K562 (cell line): ENCODE data around the gene ERC2. TPM values are rescaled to one million over a fixed set of nuclear protein-coding genes. Genes with fewer than 3 reads are reported as not detected.

ENCODE experiments used
- ATAC-seq: fragments of 200-7000 bp; cut with Tn5 transposase; 3 replicates; pipeline ENCODE4 v1.9.1; 2020; ENCODE audit warnings: moderate library complexity
- BruUV-seq: library from RNA; stranded (reverse); fragments of 400-500 nt; replicated peaks from 2 replicates; lab custom pipeline; 2021; lab: Mats Ljungman, UMichigan
- CTCF ChIA-PET: fragments of 300-600 bp; formaldehyde crosslinking; extraction: SDS; loops from one replicate; lab custom pipeline; 2021; ENCODE audit warnings: low intra/inter-chr PET ratio; lab: Yijun Ruan, JAX
- POLR2A ChIA-PET: fragments of 300-600, 350-650 bp; sonication (Branson Sonifier 250); formaldehyde crosslinking; extraction: SDS; loops from one replicate; lab custom pipeline; 2021; ENCODE audit warnings: antibody characterized with exemption, inconsistent platforms; lab: Yijun Ruan, JAX
- DNase-seq, 4 experiments: peaks; one replicate each; pipeline versions ENCODE4 v3.0.0 to v3.0.0-alpha.2; 2011 to 2018; ENCODE audit warnings: low spot score in 3 of 4, mixed read lengths in 3 of 4; ENCODE audit errors: extremely low read depth in 1 of 4
- FAIRE-seq: peaks from 2 replicates; lab custom pipeline; 2011; peaks lifted over from hg19 to GRCh38; lab: Jason Lieb, UNC
- H2AFZ ChIP-seq: 2 replicates; pipeline ENCODE4 v1.6.0; 2011; ENCODE audit warnings: low read depth, low read length, control low read depth, inconsistent platforms
- H3K27ac ChIP-seq: fragments of 200-600 bp; 3 replicates; pipeline ENCODE4 v1.8.0; 2011; ENCODE audit warnings: low read depth, mild to moderate bottlenecking, control low read depth, inconsistent platforms, low read length, moderate library complexity, mixed read lengths; ENCODE audit errors: extremely low read depth
- H3K27me3 ChIP-seq, 2 experiments: fragments of 300-600 bp in 1 of 2; 2 replicates in 1 of 2; 3 replicates in 1 of 2; pipeline versions ENCODE4 v1.6.0 to v1.8.0; 2011; ENCODE audit warnings: inconsistent platforms in 2 of 2, low read length in 2 of 2, mild to moderate bottlenecking in 1 of 2, mixed read lengths in 1 of 2, moderate library complexity in 1 of 2; ENCODE audit not compliant: control insufficient read depth in 2 of 2, insufficient read depth in 2 of 2
- H3K36me3 ChIP-seq: fragments of 300-600 bp; 3 replicates; pipeline ENCODE4 v1.8.0; 2011; ENCODE audit warnings: mild to moderate bottlenecking, low read length, inconsistent platforms; ENCODE audit not compliant: control insufficient read depth, insufficient read depth
- H3K4me1 ChIP-seq, 2 experiments: fragments of 200-600 bp in 1 of 2; replicated peaks in 1 of 2; 2 replicates in 1 of 2; 3 replicates in 1 of 2; pipeline versions ENCODE4 v1.5.1 to v1.8.0; 2011; ENCODE audit warnings: inconsistent platforms in 2 of 2, low read length in 2 of 2, mild to moderate bottlenecking in 1 of 2, mixed read lengths in 1 of 2, moderate library complexity in 1 of 2; ENCODE audit not compliant: control insufficient read depth in 2 of 2, insufficient read depth in 2 of 2
- H3K4me2 ChIP-seq: 2 replicates; pipeline ENCODE4 v1.6.1; 2011; ENCODE audit warnings: low read length, control low read depth, inconsistent platforms, mixed read lengths; ENCODE audit not compliant: insufficient read depth
- H3K4me3 ChIP-seq: fragments of 200-600 bp; sonication (generic), shearing (Covaris generic); 2 replicates; pipeline ENCODE4 v1.5.1; 2016; ENCODE audit warnings: control low read depth, inconsistent platforms
- H3K79me2 ChIP-seq: fragments of 200-600 bp; 3 replicates; pipeline ENCODE4 v1.8.0; 2011; ENCODE audit warnings: low read length, inconsistent platforms; ENCODE audit not compliant: control insufficient read depth, insufficient read depth
- H3K9ac ChIP-seq, 2 experiments: 2 replicates each; pipeline versions ENCODE4 v1.6.0 to v1.6.1; 2011; ENCODE audit warnings: low read depth in 2 of 2, low read length in 2 of 2, control low read depth in 1 of 2, inconsistent platforms in 1 of 2, mild to moderate bottlenecking in 1 of 2, mixed read lengths in 1 of 2; ENCODE audit not compliant: insufficient read depth in 1 of 2
- H3K9me1 ChIP-seq: one replicate; pipeline ENCODE4 v1.6.0; 2011; ENCODE audit warnings: inconsistent platforms, mild to moderate bottlenecking, low read length, moderate library complexity; ENCODE audit not compliant: control insufficient read depth, insufficient read depth
- H3K9me3 ChIP-seq: replicated peaks from 2 replicates; pipeline ENCODE4 v1.5.1; 2011; ENCODE audit warnings: low read depth, low read length, inconsistent platforms; ENCODE audit not compliant: control insufficient read depth, insufficient read depth
- H4K20me1 ChIP-seq: replicated peaks from 2 replicates; pipeline ENCODE4 v1.6.1; 2011; ENCODE audit warnings: low read length, inconsistent platforms, mixed read lengths; ENCODE audit not compliant: control insufficient read depth, insufficient read depth
- DPF2 ChIP-seq: fragments of 450-650 bp; IDR thresholded peaks from 2 replicates; pipeline ENCODE4 v1.6.1; 2016
- MAZ ChIP-seq, 2 experiments: fragments of 450-650 bp in 1 of 2; sonication (generic) in 1 of 2; formaldehyde crosslinking; IDR thresholded peaks in 1 of 2; conservative IDR thresholded peaks in 1 of 2; 2 replicates each; pipeline versions ENCODE4 v1.4.0 to v1.5.0; 2020; ENCODE audit warnings: mild to moderate bottlenecking in 1 of 2, missing genetic modification reagents in 1 of 2
- MCM7 ChIP-seq, 2 experiments: fragments of 450-650 bp; IDR thresholded peaks; 2 replicates each; pipeline ENCODE4 v1.6.1; 2016 to 2018
- NELFE ChIP-seq: IDR thresholded peaks from 2 replicates; pipeline ENCODE4 v1.6.1; 2011; ENCODE audit warnings: mild to moderate bottlenecking; ENCODE audit not compliant: insufficient read depth, insufficient read length
- NFIX ChIP-seq: fragments of 250-450 bp; sonication (Bioruptor Pico); IDR thresholded peaks from 2 replicates; pipeline ENCODE4 v1.4.0; 2020; ENCODE audit warnings: low read depth, mild to moderate bottlenecking, moderate library complexity
- RB1 ChIP-seq: fragments of 450-650 bp; IDR thresholded peaks from 2 replicates; pipeline ENCODE4 v1.6.1; 2017; ENCODE audit warnings: low read depth, mild to moderate bottlenecking
- SRSF1 ChIP-seq: fragments of 200-400 bp; formaldehyde crosslinking; IDR thresholded peaks from 2 replicates; pipeline ENCODE4 v1.6.1; 2017; ENCODE audit warnings: mild to moderate bottlenecking, low read depth, low read length, moderate library complexity
- TBP ChIP-seq: optimal IDR thresholded peaks from 2 replicates; pipeline ENCODE3; 2011; ENCODE audit warnings: low read depth, low read length, improper control_type of control experiment
- ZNF695 ChIP-seq: fragments of 450-650 bp; formaldehyde crosslinking; IDR thresholded peaks from 2 replicates; pipeline ENCODE4 v1.4.0; 2020; ENCODE audit warnings: mild to moderate bottlenecking, moderate library complexity
- WGBS: fragments of 100-300 bp; shearing (Covaris generic); methylation state at CpG from one replicate; pipeline ENCODE4 v1.1.6; 2016; ENCODE audit warnings: low coverage, mixed read lengths; ENCODE audit not compliant: insufficient coverage; ENCODE audit errors: missing lambda C conversion rate; 5-methylcytosine and 5-hydroxymethylcytosine counted together
- in situ Hi-C: fragments of 300-500 bp; cut with MboI; formaldehyde crosslinking; loops from 4 replicates; pipeline ENCODE4 v1.15.0; 2018; ENCODE audit warnings: inconsistent platforms, mixed read lengths
- intact Hi-C: fragments of 100-400 bp; cut with micrococcal nuclease; formaldehyde crosslinking; loops from 2 replicates; pipeline ENCODE4 v1.14.2; 2022
- polyA plus RNA-seq, 8 experiments: library from polyadenylated mRNA; depleted of rRNA in 4 of 8; stranded (reverse) in 5 of 8; unstranded in 3 of 8; fragments of >200 nt; fragmentation: Nextera tagmentation in 2 of 8; fragmentation: Illumina TruSeq in 1 of 8; extraction: Ambion mirVana in 2 of 8; extraction: Trizol in 1 of 8; gene quantifications; 2 replicates each; pipeline versions ENCODE4 v1.2.1 to v1.2.3, GENCODE V29; 2011 to 2014; ENCODE audit warnings: inconsistent platforms in 1 of 8, missing spikeins in 1 of 8
- total RNA-seq, 7 experiments: library from RNA; depleted of rRNA in 6 of 7; stranded (reverse); fragments of >200 nt in 6 of 7; fragmentation: Illumina TruSeq in 2 of 7; extraction: Trizol in 2 of 7; gene quantifications; 2 replicates each; pipeline versions ENCODE4 v1.2.1 to v1.2.3, GENCODE V29; 2011 to 2021; ENCODE audit warnings: low replicate concordance in 1 of 7
- TF ChIP-seq, protein P1 (sequence below): fragments of 450-650 bp; IDR thresholded peaks from 2 replicates; pipeline ENCODE4 v1.7.0; 2016; ENCODE audit warnings: borderline replicate concordance
- TF ChIP-seq, protein P2 (sequence below): fragments of 450-650 bp; conservative IDR thresholded peaks from 2 replicates; pipeline ENCODE4 v1.6.1; 2016; ENCODE audit warnings: missing genetic modification characterization, low read depth, mild to moderate bottlenecking, control low read depth, missing compliant biosample characterization
- TF ChIP-seq, protein P3 (sequence below): fragments of 250-450 bp; sonication (Bioruptor Pico); IDR thresholded peaks from 2 replicates; pipeline ENCODE4 v1.8.0; 2022; ENCODE audit warnings: inconsistent platforms
- TF ChIP-seq, protein P4 (sequence below): fragments of 450-650 bp; IDR thresholded peaks from 2 replicates; pipeline ENCODE4 v1.6.1; 2017; ENCODE audit warnings: mild to moderate bottlenecking, moderate library complexity

ERC2 gene
- total and polyA plus RNA-seq, 9 of the 15 experiments (the other 6 are each of a cell fraction or from before 2014, with no cell fraction given), result 0.04 to 0.18 (median 0.07) TPM; not detected in 2

DNA sequence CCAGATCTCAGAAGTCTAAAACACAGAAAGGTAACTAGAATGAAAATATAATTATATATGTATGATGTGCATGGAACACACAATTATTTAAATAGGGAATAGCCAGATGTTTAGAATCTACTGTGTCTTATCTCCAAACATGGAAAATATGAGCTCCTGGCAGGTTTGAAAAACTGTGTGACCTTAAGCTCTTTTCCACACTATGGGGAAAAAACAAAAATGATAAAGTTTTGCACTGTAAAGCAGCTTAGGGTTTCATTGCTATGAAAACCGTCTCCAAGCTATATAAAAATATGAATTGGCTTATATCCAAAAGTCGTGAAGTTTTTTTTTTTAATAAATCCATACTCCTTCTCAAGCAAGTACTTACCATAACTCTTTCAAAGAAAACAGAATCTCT, 159.8 kb downstream of the ERC2 start (continued):
- no peak for TF ChIP-seq NFIX (CRISPR knock-in tag)

DNA sequence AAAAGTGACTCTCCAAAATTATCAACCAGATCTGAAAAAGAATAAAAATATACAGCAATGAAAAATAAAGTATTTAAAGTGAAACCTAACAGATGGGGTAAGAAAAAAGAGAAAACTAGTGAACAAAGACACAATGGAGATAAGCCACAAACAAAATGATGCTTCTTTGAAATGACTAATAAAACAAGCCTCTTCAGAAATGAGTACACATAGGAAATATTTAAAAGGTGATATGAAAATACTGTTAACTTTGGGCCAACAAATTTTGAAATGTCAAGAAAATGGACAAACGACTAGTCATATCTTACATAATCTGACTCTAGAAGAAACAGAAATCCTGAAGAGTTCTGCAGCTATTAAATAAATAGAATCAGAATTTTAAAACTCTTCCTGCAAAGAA, 164.2 kb downstream of the ERC2 start:
- 0% methylated on average over 1 of the region's 1 CpG for WGBS
- Histone ChIP-seq H3K36me3 (no peaks in the 10 kb centered on the region), H2AFZ (no peak overlapping the region), H3K9me3 (no peaks in the 10 kb centered on the region), H3K4me3 (no peak overlapping the region), H3K27ac (no peak overlapping the region), H3K27me3 (no peaks in the 10 kb centered on the region), H4K20me1 (no peaks in the 10 kb centered on the region), H3K4me2 (no peak overlapping the region), H3K4me1 (no peaks in the 10 kb centered on the region), H3K79me2 (no peaks in the 10 kb centered on the region), H3K9me1 (no peaks in the 10 kb centered on the region), H3K9ac (no peak overlapping the region)
- DNase-seq, result no peak
- ChIA-PET CTCF (no interaction called here), POLR2A (no interaction called here)
- FAIRE-seq, result no peak
- no TSS peak for BruUV-seq
- no peak for ATAC-seq
- in situ Hi-C loops (no loop called here), intact Hi-C loops (no loop called here)
- TF ChIP-seq TBP (no peak), SRSF1 (no peak), NELFE (no peak), RB1 (no peak), MCM7 (IDR thresholded peaks at IDR 0.05) (no peak), MAZ (CRISPR knock-in tag; conservative IDR thresholded peaks at IDR 0.05 in 1 of 2, IDR thresholded peaks at IDR 0.05 in 1 of 2) (no peak), ZNF695 (CRISPR knock-in tag) (no peak), DPF2 (no peak)
- TF ChIP-seq, protein P1, sequence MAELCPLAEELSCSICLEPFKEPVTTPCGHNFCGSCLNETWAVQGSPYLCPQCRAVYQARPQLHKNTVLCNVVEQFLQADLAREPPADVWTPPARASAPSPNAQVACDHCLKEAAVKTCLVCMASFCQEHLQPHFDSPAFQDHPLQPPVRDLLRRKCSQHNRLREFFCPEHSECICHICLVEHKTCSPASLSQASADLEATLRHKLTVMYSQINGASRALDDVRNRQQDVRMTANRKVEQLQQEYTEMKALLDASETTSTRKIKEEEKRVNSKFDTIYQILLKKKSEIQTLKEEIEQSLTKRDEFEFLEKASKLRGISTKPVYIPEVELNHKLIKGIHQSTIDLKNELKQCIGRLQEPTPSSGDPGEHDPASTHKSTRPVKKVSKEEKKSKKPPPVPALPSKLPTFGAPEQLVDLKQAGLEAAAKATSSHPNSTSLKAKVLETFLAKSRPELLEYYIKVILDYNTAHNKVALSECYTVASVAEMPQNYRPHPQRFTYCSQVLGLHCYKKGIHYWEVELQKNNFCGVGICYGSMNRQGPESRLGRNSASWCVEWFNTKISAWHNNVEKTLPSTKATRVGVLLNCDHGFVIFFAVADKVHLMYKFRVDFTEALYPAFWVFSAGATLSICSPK, result no peak
- TF ChIP-seq, protein P2, sequence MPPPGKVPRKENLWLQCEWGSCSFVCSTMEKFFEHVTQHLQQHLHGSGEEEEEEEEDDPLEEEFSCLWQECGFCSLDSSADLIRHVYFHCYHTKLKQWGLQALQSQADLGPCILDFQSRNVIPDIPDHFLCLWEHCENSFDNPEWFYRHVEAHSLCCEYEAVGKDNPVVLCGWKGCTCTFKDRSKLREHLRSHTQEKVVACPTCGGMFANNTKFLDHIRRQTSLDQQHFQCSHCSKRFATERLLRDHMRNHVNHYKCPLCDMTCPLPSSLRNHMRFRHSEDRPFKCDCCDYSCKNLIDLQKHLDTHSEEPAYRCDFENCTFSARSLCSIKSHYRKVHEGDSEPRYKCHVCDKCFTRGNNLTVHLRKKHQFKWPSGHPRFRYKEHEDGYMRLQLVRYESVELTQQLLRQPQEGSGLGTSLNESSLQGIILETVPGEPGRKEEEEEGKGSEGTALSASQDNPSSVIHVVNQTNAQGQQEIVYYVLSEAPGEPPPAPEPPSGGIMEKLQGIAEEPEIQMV (tag), result no peak
- TF ChIP-seq, protein P3, sequence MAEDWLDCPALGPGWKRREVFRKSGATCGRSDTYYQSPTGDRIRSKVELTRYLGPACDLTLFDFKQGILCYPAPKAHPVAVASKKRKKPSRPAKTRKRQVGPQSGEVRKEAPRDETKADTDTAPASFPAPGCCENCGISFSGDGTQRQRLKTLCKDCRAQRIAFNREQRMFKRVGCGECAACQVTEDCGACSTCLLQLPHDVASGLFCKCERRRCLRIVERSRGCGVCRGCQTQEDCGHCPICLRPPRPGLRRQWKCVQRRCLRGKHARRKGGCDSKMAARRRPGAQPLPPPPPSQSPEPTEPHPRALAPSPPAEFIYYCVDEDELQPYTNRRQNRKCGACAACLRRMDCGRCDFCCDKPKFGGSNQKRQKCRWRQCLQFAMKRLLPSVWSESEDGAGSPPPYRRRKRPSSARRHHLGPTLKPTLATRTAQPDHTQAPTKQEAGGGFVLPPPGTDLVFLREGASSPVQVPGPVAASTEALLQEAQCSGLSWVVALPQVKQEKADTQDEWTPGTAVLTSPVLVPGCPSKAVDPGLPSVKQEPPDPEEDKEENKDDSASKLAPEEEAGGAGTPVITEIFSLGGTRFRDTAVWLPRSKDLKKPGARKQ (CRISPR knock-in tag), result no peak
- TF ChIP-seq, protein P4, sequence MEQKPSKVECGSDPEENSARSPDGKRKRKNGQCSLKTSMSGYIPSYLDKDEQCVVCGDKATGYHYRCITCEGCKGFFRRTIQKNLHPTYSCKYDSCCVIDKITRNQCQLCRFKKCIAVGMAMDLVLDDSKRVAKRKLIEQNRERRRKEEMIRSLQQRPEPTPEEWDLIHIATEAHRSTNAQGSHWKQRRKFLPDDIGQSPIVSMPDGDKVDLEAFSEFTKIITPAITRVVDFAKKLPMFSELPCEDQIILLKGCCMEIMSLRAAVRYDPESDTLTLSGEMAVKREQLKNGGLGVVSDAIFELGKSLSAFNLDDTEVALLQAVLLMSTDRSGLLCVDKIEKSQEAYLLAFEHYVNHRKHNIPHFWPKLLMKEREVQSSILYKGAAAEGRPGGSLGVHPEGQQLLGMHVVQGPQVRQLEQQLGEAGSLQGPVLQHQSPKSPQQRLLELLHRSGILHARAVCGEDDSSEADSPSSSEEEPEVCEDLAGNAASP, result no peak
